GM23338 (cell line): Measurements from ENCODE around the gene CREBL2. TPM values are rescaled to one million over a fixed set of nuclear protein-coding genes. Genes with fewer than 3 reads are reported as not detected.
"Not testable (repeated sequence)": the region's sequence is repeated elsewhere in the genome, so short reads cannot be mapped to it uniquely, and the experiment has no call there.

ENCODE experiments used
- ATAC-seq: fragments of 200-7000 bp; cut with Tn5 transposase; 3 replicates; pipeline ENCODE4 v1.9.1; 2020
- DNase-seq: peaks from one replicate; pipeline ENCODE4 v3.0.0-alpha.2; 2015; ENCODE audit warnings: low spot score
- H2AFZ ChIP-seq: fragments of 200-600 bp; sonication (generic); 2 replicates; pipeline ENCODE4 v1.8.0; 2016; ENCODE audit warnings: antibody characterized with exemption, mild to moderate bottlenecking, moderate library complexity
- H3F3A ChIP-seq: fragments of 200-600 bp; sonication (generic); replicated peaks from 2 replicates; pipeline ENCODE4 v1.8.0; 2017; ENCODE audit warnings: antibody characterized with exemption, mixed run types, low read depth
- H3K27ac ChIP-seq: fragments of 200-600 bp; sonication (generic); 2 replicates; pipeline ENCODE4 v1.6.1; 2016; ENCODE audit warnings: low read depth
- H3K27me3 ChIP-seq: fragments of 200-600 bp; sonication (generic); 2 replicates; pipeline ENCODE4 v1.8.0; 2016; ENCODE audit warnings: mild to moderate bottlenecking, mixed run types, moderate library complexity; ENCODE audit not compliant: insufficient read depth
- H3K36me3 ChIP-seq: fragments of 200-600 bp; sonication (generic); 2 replicates; pipeline ENCODE4 v1.8.0; 2016; ENCODE audit warnings: mild to moderate bottlenecking; ENCODE audit not compliant: insufficient read depth
- H3K4me1 ChIP-seq: fragments of 200-600 bp; sonication (generic); 2 replicates; pipeline ENCODE4 v1.8.0; 2016; ENCODE audit warnings: mild to moderate bottlenecking, moderate library complexity; ENCODE audit not compliant: insufficient read depth
- H3K4me2 ChIP-seq: fragments of 200-600 bp; sonication (generic); 2 replicates; pipeline ENCODE4 v1.7.1; 2017; ENCODE audit warnings: mixed run types
- H3K4me3 ChIP-seq: fragments of 200-600 bp; sonication (generic); 2 replicates; pipeline ENCODE4 v1.6.1; 2016; ENCODE audit warnings: mixed run types
- H3K79me2 ChIP-seq: fragments of 200-600 bp; sonication (generic); replicated peaks from 2 replicates; pipeline ENCODE4 v1.8.0; 2017; ENCODE audit warnings: mild to moderate bottlenecking; ENCODE audit not compliant: insufficient read depth
- H3K9me2 ChIP-seq: fragments of 200-600 bp; sonication (generic); 2 replicates; pipeline ENCODE4 v1.8.0; 2017; ENCODE audit not compliant: insufficient read depth
- H4K20me1 ChIP-seq: fragments of 200-600 bp; sonication (generic); replicated peaks from 2 replicates; pipeline ENCODE4 v1.8.0; 2017; ENCODE audit warnings: mild to moderate bottlenecking; ENCODE audit not compliant: insufficient read depth
- H3K27ac Mint-ChIP-seq: 2 replicates; pipeline ENCODE4 v1.8.0; 2020; ENCODE audit warnings: inconsistent platforms, mild to moderate bottlenecking, moderate library complexity, mixed read lengths
- H3K27me3 Mint-ChIP-seq: 3 replicates; pipeline ENCODE4 v1.8.0; 2022; ENCODE audit warnings: low read depth, mild to moderate bottlenecking, moderate library complexity, mixed read lengths, inconsistent platforms; ENCODE audit not compliant: insufficient read depth, poor library complexity
- H3K36me3 Mint-ChIP-seq: 3 replicates; pipeline ENCODE4 v1.8.0; 2021; ENCODE audit warnings: low read depth, mild to moderate bottlenecking, inconsistent platforms, moderate library complexity, mixed read lengths
- H3K4me1 Mint-ChIP-seq: 3 replicates; pipeline ENCODE4 v1.8.0; 2020; ENCODE audit warnings: mild to moderate bottlenecking, inconsistent platforms, mixed read lengths
- H3K4me3 Mint-ChIP-seq: 3 replicates; pipeline ENCODE4 v1.8.0; 2021; ENCODE audit warnings: moderate library complexity, mild to moderate bottlenecking, inconsistent platforms, mixed read lengths
- H3K9me3 Mint-ChIP-seq: 3 replicates; pipeline ENCODE4 v1.8.0; 2020; ENCODE audit warnings: moderate library complexity, mild to moderate bottlenecking, inconsistent platforms, mixed read lengths
- CREB1 ChIP-seq: fragments of 250-450 bp; sonication (Bioruptor Pico); IDR thresholded peaks from 2 replicates; pipeline ENCODE4 v1.5.0; 2020; ENCODE audit warnings: low read depth, mild to moderate bottlenecking, moderate library complexity
- ZNF114 ChIP-seq: fragments of 250-450 bp; sonication (Bioruptor Pico); IDR thresholded peaks from 2 replicates; pipeline ENCODE4 v1.5.0; 2020; ENCODE audit warnings: mild to moderate bottlenecking, moderate library complexity
- ZNF331 ChIP-seq: fragments of 250-450 bp; sonication (Bioruptor Pico); IDR thresholded peaks from 2 replicates; pipeline ENCODE4 v1.5.0; 2020; ENCODE audit warnings: low read depth, mild to moderate bottlenecking, moderate library complexity
- polyA plus RNA-seq: library from polyadenylated mRNA; unstranded; fragments of >200 nt; fragmentation: Nextera tagmentation; extraction: Ambion mirVana; gene quantifications from 2 replicates; pipeline ENCODE4 v1.2.1, GENCODE V29; 2016
- total RNA-seq: library from RNA; depleted of rRNA; stranded (reverse); fragments of >200 nt; shearing (Covaris generic); gene quantifications from 2 replicates; pipeline ENCODE4 v1.2.3, GENCODE V29; 2014
- TF ChIP-seq, protein P1 (sequence below): fragments of 250-450 bp; sonication (Bioruptor Pico); IDR thresholded peaks from 2 replicates; pipeline ENCODE4 v1.5.0; 2020; ENCODE audit warnings: mild to moderate bottlenecking, moderate library complexity

Gene CREBL2
- total and polyA plus RNA-seq, 2 experiments from 2014 or later = 9.0 to 21.6 TPM

DNA sequence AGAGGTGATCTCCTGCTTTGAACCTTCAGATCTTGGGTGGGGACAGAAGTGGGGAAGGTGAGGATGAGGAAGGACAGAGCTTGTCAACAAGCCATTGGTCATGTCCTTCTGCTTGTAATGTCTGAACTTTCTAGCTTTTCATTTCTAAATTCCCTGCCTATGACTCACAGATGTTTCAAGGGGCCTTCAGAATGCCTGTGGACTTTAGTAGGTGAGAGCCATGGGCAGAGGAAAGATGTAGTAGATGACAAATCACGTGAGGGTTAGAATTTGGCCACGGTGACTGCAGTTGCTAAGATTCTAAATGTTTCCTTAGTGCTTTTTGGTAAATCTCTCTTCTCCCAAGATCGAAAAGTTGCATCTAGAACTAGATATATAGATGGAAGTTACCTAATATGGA is 18.7 kb upstream of the CREBL2 start:
- H3K27ac ChIP-seq = no peak overlapping the region
- H3K79me2 ChIP-seq = no peaks in the 10 kb centered on the region
- Mint-ChIP-seq H3K9me3 (no peaks in the 10 kb centered on the region; the same call in 2 of the 3 replicates), H3K27ac (no peak overlapping the region), H3K27me3 (peaks cover 4% of the 10 kb centered on the region), H3K4me1 (no peaks in the 10 kb centered on the region), H3K36me3 (no peaks in the 10 kb centered on the region), H3K4me3 (no peak overlapping the region)
- no peak for ATAC-seq
- H3K9me2 ChIP-seq = no peaks in the 10 kb centered on the region
- no peak for DNase-seq
- H3F3A ChIP-seq = no peaks in the 10 kb centered on the region
- H3K36me3 ChIP-seq = no peaks in the 10 kb centered on the region
- no peak overlapping the region for H2AFZ ChIP-seq
- TF ChIP-seq CREB1 (CRISPR knock-in tag) = no peak
- H3K27me3 ChIP-seq = no peaks in the 10 kb centered on the region
- no peak overlapping the region for H3K4me2 ChIP-seq
- H3K4me1 ChIP-seq = no peaks in the 10 kb centered on the region
- no peak overlapping the region for H3K4me3 ChIP-seq
- no peaks in the 10 kb centered on the region for H4K20me1 ChIP-seq

DNA sequence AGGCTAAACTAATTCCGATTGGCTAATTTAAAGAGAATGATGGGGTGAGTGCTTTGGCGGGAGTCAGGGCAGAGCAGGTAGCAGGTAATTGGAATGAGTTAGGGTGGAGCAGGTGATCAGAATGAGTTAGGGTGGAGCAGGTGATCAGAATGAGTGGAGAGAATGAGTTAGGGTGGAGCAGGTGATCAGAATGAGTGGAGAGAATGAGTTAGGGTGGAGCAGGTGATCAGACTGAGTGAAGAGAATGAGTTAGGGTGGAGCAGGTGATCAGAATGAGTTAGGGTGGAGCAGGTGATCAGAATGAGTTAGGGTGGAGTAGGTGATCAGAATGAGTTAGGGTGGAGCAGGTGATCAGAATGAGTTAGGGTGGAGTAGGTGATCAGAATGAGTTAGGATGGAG is 15.7 kb upstream of the CREBL2 start:
- H3K4me1 Mint-ChIP-seq = peaks cover 12% of the 10 kb centered on the region
- not testable (repeated sequence) for H3K27ac Mint-ChIP-seq, H3K4me2 ChIP-seq, H3K4me3 ChIP-seq, H3K4me1 ChIP-seq, H3K36me3 ChIP-seq, H3F3A ChIP-seq, H3K9me3 Mint-ChIP-seq, H3K27ac ChIP-seq, H3K9me2 ChIP-seq, H3K27me3 ChIP-seq, DNase-seq, H3K79me2 ChIP-seq, ATAC-seq, H3K36me3 Mint-ChIP-seq, H3K4me3 Mint-ChIP-seq, H4K20me1 ChIP-seq, H3K27me3 Mint-ChIP-seq
- H2AFZ ChIP-seq = 0 out of 2 replicates have a peak overlapping the region, but pooled peaks have one; percentile 52

DNA sequence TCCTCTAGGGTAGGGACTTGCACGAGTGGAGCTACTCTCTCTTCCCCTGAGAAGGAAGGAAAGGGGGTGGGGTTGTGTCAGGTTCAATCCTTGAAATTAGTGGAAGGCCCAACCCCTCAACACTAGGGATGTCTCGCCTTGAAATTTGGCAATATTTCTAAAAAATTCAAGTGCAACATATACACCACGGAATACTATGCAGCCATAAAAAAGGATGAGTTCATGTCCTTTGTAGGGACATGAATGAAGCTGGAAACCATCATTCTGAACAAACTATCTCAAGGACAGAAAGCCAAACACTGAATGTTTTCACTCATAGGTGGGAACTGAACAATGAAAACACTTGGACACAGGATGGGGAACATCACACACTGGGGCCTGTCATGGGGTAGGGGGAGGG is 15.1 kb upstream of the CREBL2 start:
- not testable (repeated sequence) for H3K4me3 ChIP-seq, ATAC-seq, DNase-seq, H3K79me2 ChIP-seq, H3K27ac ChIP-seq, H3K36me3 Mint-ChIP-seq, H4K20me1 ChIP-seq, H3K4me3 Mint-ChIP-seq, H3K36me3 ChIP-seq, H3K4me2 ChIP-seq, H2AFZ ChIP-seq, H3K4me1 ChIP-seq, H3F3A ChIP-seq, H3K9me2 ChIP-seq, H3K27me3 Mint-ChIP-seq, H3K27ac Mint-ChIP-seq, H3K27me3 ChIP-seq, H3K9me3 Mint-ChIP-seq
- H3K4me1 Mint-ChIP-seq = peaks cover 14% of the 10 kb centered on the region

DNA sequence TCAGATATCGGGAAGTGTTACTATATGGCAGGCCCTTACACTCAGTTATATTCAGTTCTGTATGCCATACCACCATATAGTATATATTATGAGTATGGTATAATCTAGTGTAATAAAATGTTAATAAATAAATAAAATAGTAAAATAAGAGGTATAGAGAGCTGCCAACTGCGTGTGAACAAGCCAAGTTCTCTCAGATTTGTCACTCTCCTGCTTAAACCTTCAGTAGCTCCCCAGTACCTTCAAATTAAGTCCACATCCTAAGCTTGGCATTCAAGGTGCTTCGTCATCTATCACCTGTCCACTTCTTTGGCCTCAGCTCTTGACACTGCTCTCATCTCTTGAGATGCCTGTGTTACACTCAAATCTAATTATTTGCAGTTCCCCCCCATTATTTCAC is 12.8 kb upstream of the CREBL2 start:
- no peak overlapping the region for H3K27ac ChIP-seq
- H3K4me1 ChIP-seq = 0 out of 2 replicates have a peak, but pooled peaks cover 7% of the 10 kb centered on the region
- H2AFZ ChIP-seq = no peak overlapping the region
- Mint-ChIP-seq H3K9me3 (no peaks in the 10 kb centered on the region; the same call in 2 of the 3 replicates), H3K36me3 (no peaks in the 10 kb centered on the region), H3K27me3 (peaks cover 8% of the 10 kb centered on the region), H3K27ac (no peak overlapping the region), H3K4me1 (peaks cover 14% of the 10 kb centered on the region), H3K4me3 (no peak overlapping the region)
- ATAC-seq (no peak), DNase-seq (no peak)
- H3F3A ChIP-seq = no peaks in the 10 kb centered on the region
- no peaks in the 10 kb centered on the region for H3K36me3 ChIP-seq
- H3K79me2 ChIP-seq = no peaks in the 10 kb centered on the region
- H3K9me2 ChIP-seq = no peaks in the 10 kb centered on the region
- H3K27me3 ChIP-seq = no peaks in the 10 kb centered on the region
- H3K4me2 ChIP-seq = no peak overlapping the region
- H3K4me3 ChIP-seq = no peak overlapping the region
- no peaks in the 10 kb centered on the region for H4K20me1 ChIP-seq
- TF ChIP-seq, protein P1, sequence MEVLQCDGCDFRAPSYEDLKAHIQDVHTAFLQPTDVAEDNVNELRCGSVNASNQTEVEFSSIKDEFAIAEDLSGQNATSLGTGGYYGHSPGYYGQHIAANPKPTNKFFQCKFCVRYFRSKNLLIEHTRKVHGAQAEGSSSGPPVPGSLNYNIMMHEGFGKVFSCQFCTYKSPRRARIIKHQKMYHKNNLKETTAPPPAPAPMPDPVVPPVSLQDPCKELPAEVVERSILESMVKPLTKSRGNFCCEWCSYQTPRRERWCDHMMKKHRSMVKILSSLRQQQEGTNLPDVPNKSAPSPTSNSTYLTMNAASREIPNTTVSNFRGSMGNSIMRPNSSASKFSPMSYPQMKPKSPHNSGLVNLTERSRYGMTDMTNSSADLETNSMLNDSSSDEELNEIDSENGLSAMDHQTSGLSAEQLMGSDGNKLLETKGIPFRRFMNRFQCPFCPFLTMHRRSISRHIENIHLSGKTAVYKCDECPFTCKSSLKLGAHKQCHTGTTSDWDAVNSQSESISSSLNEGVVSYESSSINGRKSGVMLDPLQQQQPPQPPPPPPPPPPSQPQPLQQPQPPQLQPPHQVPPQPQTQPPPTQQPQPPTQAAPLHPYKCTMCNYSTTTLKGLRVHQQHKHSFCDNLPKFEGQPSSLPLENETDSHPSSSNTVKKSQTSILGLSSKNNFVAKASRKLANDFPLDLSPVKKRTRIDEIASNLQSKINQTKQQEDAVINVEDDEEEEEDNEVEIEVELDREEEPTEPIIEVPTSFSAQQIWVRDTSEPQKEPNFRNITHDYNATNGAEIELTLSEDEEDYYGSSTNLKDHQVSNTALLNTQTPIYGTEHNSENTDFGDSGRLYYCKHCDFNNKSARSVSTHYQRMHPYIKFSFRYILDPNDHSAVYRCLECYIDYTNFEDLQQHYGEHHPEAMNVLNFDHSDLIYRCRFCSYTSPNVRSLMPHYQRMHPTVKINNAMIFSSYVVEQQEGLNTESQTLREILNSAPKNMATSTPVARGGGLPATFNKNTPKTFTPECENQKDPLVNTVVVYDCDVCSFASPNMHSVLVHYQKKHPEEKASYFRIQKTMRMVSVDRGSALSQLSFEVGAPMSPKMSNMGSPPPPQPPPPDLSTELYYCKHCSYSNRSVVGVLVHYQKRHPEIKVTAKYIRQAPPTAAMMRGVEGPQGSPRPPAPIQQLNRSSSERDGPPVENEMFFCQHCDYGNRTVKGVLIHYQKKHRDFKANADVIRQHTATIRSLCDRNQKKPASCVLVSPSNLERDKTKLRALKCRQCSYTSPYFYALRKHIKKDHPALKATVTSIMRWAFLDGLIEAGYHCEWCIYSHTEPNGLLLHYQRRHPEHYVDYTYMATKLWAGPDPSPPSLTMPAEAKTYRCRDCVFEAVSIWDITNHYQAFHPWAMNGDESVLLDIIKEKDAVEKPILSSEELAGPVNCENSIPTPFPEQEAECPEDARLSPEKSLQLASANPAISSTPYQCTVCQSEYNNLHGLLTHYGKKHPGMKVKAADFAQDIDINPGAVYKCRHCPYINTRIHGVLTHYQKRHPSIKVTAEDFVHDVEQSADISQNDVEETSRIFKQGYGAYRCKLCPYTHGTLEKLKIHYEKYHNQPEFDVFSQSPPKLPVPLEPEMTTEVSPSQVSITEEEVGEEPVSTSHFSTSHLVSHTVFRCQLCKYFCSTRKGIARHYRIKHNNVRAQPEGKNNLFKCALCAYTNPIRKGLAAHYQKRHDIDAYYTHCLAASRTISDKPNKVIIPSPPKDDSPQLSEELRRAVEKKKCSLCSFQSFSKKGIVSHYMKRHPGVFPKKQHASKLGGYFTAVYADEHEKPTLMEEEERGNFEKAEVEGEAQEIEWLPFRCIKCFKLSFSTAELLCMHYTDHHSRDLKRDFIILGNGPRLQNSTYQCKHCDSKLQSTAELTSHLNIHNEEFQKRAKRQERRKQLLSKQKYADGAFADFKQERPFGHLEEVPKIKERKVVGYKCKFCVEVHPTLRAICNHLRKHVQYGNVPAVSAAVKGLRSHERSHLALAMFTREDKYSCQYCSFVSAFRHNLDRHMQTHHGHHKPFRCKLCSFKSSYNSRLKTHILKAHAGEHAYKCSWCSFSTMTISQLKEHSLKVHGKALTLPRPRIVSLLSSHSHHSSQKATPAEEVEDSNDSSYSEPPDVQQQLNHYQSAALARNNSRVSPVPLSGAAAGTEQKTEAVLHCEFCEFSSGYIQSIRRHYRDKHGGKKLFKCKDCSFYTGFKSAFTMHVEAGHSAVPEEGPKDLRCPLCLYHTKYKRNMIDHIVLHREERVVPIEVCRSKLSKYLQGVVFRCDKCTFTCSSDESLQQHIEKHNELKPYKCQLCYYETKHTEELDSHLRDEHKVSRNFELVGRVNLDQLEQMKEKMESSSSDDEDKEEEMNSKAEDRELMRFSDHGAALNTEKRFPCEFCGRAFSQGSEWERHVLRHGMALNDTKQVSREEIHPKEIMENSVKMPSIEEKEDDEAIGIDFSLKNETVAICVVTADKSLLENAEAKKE (CRISPR knock-in tag) = no peak
- TF ChIP-seq ZNF114 (CRISPR knock-in tag) (no peak), ZNF331 (CRISPR knock-in tag) (no peak)
